Endodermal cell (in vitro differentiated cells): ENCODE measurements around the gene TLNRD1. TPM values are rescaled to one million over a fixed set of nuclear protein-coding genes. Genes with fewer than 3 reads are reported as not detected.

Experiments used
- DNase-seq: peaks from one replicate; pipeline ENCODE4 v3.0.0-alpha.2; 2017
- H3K27ac ChIP-seq: 2 replicates; pipeline ENCODE4 v1.5.1; 2013; ENCODE audit warnings: mild to moderate bottlenecking, low read depth, low read length, moderate library complexity
- H3K27me3 ChIP-seq: 2 replicates; pipeline ENCODE4 v1.6.1; 2013; ENCODE audit warnings: mild to moderate bottlenecking, low read length, moderate library complexity; ENCODE audit not compliant: insufficient read depth, control insufficient read depth, poor library complexity, severe bottlenecking
- H3K36me3 ChIP-seq: 2 replicates; pipeline ENCODE4 v1.7.0; 2013; ENCODE audit warnings: mild to moderate bottlenecking, low read length, moderate library complexity; ENCODE audit not compliant: control insufficient read depth, insufficient read depth
- H3K4me1 ChIP-seq: one replicate; pipeline ENCODE4 v1.7.0; 2013; ENCODE audit warnings: low read length; ENCODE audit not compliant: control insufficient read depth, insufficient read depth
- H3K4me3 ChIP-seq: 2 replicates; pipeline ENCODE4 v1.5.1; 2013; ENCODE audit warnings: mild to moderate bottlenecking, low read length, moderate library complexity
- H3K9ac ChIP-seq: 2 replicates; pipeline ENCODE4 v1.6.1; 2013; ENCODE audit warnings: mild to moderate bottlenecking, low read length, moderate library complexity; ENCODE audit not compliant: poor library complexity, severe bottlenecking; ENCODE audit errors: extremely low read depth
- H3K9me3 ChIP-seq: 2 replicates; pipeline ENCODE4 v1.6.1; 2013; ENCODE audit warnings: mild to moderate bottlenecking, low read length, moderate library complexity; ENCODE audit not compliant: control insufficient read depth
- H3K27ac Mint-ChIP-seq: 2 replicates; pipeline ENCODE4 v1.8.0; 2020; ENCODE audit warnings: mixed read lengths
- H3K27me3 Mint-ChIP-seq: 2 replicates; pipeline ENCODE4 v1.8.0; 2021; ENCODE audit warnings: mild to moderate bottlenecking, mixed read lengths; ENCODE audit not compliant: insufficient read depth
- H3K36me3 Mint-ChIP-seq: 2 replicates; pipeline ENCODE4 v1.8.0; 2020; ENCODE audit warnings: low read depth, mixed read lengths
- H3K4me1 Mint-ChIP-seq: 2 replicates; pipeline ENCODE4 v1.8.0; 2020; ENCODE audit warnings: mixed read lengths
- H3K4me3 Mint-ChIP-seq: 2 replicates; pipeline ENCODE4 v1.8.0; 2020; ENCODE audit warnings: mild to moderate bottlenecking, moderate library complexity, mixed read lengths
- H3K9me3 Mint-ChIP-seq: 2 replicates; pipeline ENCODE4 v1.8.0; 2020; ENCODE audit warnings: mild to moderate bottlenecking, mixed read lengths
- CTCF ChIP-seq: fragments of 200-600 bp; sonication (generic); conservative IDR thresholded peaks from 2 replicates; pipeline ENCODE4 v1.5.0; 2021; ENCODE audit warnings: antibody characterized with exemption, mild to moderate bottlenecking
- WGBS, 2 experiments: methylation state at CpG; one replicate each; pipeline versions ENCODE4 v1.1.5 to v1.1.7; 2013; ENCODE audit warnings: missing lambda C conversion rate in 2 of 2, mixed read lengths in 1 of 2; ENCODE audit not compliant: insufficient coverage in 1 of 2, insufficient read length in 1 of 2; 5-methylcytosine and 5-hydroxymethylcytosine counted together
- total RNA-seq, 2 donors: library from RNA; stranded (reverse); fragmentation: NEBNext Ultra II Directional in 1 of 2; extraction: Animal tissue kit (Norgen Biotek cat#: 25700) in 1 of 2; gene quantifications; 2 replicates in 1 of 2; 3 replicates in 1 of 2; pipeline ENCODE4 v1.2.1, GENCODE V29; 2021

The TLNRD1 gene
- total RNA-seq, 2 donors from 2014 or later = 25.1 to 28.2 TPM

- H3K27ac Mint-ChIP-seq = no peak overlapping the region
- H3K4me3 Mint-ChIP-seq = no peak overlapping the region
- H3K27me3 Mint-ChIP-seq = no peaks in the 10 kb centered on the region
- H3K36me3 Mint-ChIP-seq = no peaks in the 10 kb centered on the region
- no peak for TF ChIP-seq CTCF
- H3K9me3 Mint-ChIP-seq = no peaks in the 10 kb centered on the region
- Histone ChIP-seq H3K9me3 (no peaks in the 10 kb centered on the region), H3K9ac (no peak overlapping the region), H3K27me3 (no peaks in the 10 kb centered on the region), H3K4me1 (peaks cover 4% of the 10 kb centered on the region), H3K36me3 (no peaks in the 10 kb centered on the region), H3K4me3 (no peak overlapping the region), H3K27ac (no peak overlapping the region)
- 85 to 88% methylated on average over 8 of the region's 8 CpGs for WGBS, 2 experiments
- H3K4me1 Mint-ChIP-seq = peaks cover 9% of the 10 kb centered on the region
- no peak for DNase-seq
Measured at GRCh38 chr15:81015621-81016488, 15.1 kb downstream of the TLNRD1 start.

- Histone ChIP-seq H3K9me3 (no peaks in the 10 kb centered on the region), H3K36me3 (no peaks in the 10 kb centered on the region), H3K4me1 (peaks cover 4% of the 10 kb centered on the region), H3K27ac (no peak overlapping the region), H3K9ac (no peak overlapping the region), H3K4me3 (no peak overlapping the region), H3K27me3 (no peaks in the 10 kb centered on the region)
- Mint-ChIP-seq H3K27ac (no peak overlapping the region), H3K9me3 (no peaks in the 10 kb centered on the region), H3K36me3 (no peaks in the 10 kb centered on the region), H3K4me1 (peaks cover 9% of the 10 kb centered on the region), H3K4me3 (no peak overlapping the region), H3K27me3 (no peaks in the 10 kb centered on the region)
- TF ChIP-seq CTCF = no peak
- WGBS, 2 experiments = 80 to 86% methylated on average over 1 of the region's 1 CpG
- no peak for DNase-seq
Measured at GRCh38 chr15:81016489-81017068, 15.9 kb downstream of the TLNRD1 start.

- no peaks in the 10 kb centered on the region for H3K27me3 Mint-ChIP-seq
- no peaks in the 10 kb centered on the region for H3K27me3 ChIP-seq
- peaks cover 4% of the 10 kb centered on the region for H3K4me1 ChIP-seq
- no peak overlapping the region for H3K27ac ChIP-seq
- H3K4me3 ChIP-seq = no peak overlapping the region
- no peaks in the 10 kb centered on the region for H3K36me3 ChIP-seq
- 95 to 96% methylated on average over 2 of the region's 2 CpGs for WGBS, 2 experiments
- peaks cover 9% of the 10 kb centered on the region for H3K4me1 Mint-ChIP-seq
- H3K9ac ChIP-seq = no peak overlapping the region
- no peak for DNase-seq
- no peak overlapping the region for H3K27ac Mint-ChIP-seq
- no peak overlapping the region for H3K4me3 Mint-ChIP-seq
- no peaks in the 10 kb centered on the region for H3K9me3 Mint-ChIP-seq
- H3K36me3 Mint-ChIP-seq = no peaks in the 10 kb centered on the region
- no peak for TF ChIP-seq CTCF
- no peaks in the 10 kb centered on the region for H3K9me3 ChIP-seq
Measured at GRCh38 chr15:81018197-81018596, 17.5 kb downstream of the TLNRD1 start.
